Activated naive CD8-positive, alpha-beta T cell treated with anti-CD3 and anti-CD28 coated beads, Interleukin-2, amount 50 U/mL, for 16 hours (primary cell): ENCODE measurements around the gene CTLA4.

Experiments used
- DNase-seq: peaks from one replicate; pipeline ENCODE4 v3.0.0-alpha.2; 2020; ENCODE audit warnings: low read depth, low spot score

CTLA4 gene

DNA sequence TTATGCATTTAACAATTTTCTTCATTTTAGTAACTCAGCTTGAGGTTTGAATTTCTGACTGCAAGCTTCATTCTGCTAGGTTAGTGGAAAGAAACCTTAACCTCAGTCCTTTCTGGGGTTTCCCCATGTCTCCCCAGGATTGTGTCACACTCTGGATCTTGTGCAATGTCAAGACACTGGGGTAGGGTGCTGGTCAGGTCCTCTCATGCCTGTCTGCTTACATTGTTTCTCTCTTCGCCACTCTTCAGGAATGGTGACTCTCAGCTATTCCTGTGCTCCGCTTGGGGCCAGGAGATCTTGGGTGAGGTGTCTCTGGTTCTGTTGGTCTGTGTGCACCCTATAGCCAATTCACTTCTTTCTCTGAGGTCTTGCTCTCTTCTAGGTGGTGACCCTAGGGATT, 23.9 kb downstream of the CTLA4 start:
- DNase-seq: no peak

DNA sequence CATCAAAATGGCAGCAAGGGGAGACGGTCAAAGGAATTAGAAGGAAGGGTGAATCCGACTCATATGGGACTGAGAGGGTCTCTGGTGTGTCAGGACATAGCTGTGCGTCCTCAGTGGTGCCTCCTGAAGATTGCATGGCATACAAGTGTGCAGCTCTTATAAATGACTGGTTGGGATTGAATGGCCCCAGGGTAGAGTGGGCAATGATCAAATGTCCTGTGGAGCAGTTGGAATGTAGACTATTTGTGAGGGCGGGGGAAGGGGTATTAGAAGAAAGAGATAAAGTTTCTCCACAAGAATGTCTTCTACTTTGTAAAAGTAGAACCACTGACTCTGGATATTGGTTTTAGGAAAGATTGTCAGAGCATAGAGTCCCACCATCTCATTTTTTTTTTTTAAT, 24.6 kb downstream of the CTLA4 start:
- DNase-seq: no peak

DNA sequence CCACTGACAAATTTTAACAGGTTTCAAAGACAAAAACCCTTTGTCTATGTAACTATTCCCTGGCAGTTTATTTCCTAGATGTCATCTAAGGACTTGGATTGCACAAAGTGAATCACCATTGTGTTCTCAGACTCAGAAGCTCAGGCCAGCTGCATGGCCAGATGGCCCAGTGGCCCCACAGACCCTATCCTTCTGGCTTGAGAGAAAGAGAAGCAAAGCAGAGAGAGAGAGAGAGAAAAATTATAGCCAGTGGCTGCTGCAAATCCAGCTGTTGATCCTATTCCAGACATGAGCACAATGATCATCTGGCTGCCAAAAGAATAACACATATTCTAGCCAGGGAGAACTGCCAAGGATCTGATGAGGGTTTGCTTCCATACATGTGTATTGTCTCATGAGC, 25.8 kb downstream of the CTLA4 start:
- no peak for DNase-seq

DNA sequence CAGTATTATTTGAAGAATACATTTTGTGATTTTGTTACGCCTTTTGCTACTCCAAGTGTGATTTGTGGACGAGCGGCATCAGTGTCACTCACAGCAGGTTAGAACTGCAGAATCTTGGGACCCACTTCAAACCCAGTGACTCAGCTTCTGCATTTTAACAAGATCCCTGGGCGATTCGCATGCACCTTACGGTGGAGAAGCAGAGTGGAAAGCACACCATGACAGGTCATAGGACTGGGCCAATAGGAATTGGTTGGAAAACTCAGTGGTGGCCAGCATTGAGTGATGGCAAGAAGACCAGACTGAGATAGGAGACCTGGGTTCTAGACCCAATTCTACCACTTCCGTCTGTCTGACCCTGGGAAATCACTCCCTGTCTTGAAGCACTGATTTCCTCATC, 26.3 kb downstream of the CTLA4 start:
- DNase-seq: no peak

DNA sequence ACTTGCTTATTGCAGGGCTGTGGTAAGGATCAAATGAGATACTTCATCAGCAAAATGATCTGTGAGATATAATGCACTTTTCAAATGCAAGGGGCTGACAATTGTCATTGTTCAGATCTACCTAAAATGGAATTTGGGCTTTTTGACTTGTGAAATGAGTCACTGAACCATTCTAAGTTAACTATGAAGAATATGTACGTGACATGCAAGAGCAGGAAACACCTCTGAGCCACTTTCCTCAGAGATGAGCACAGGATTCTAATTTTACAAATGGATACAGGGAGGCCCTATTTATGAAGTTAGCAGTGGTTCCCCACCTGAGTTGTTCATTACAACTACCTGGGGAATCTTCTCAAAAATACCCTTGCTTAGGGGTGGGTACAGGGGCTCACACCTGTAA, 26.7 kb downstream of the CTLA4 start:
- DNase-seq: no peak

DNA sequence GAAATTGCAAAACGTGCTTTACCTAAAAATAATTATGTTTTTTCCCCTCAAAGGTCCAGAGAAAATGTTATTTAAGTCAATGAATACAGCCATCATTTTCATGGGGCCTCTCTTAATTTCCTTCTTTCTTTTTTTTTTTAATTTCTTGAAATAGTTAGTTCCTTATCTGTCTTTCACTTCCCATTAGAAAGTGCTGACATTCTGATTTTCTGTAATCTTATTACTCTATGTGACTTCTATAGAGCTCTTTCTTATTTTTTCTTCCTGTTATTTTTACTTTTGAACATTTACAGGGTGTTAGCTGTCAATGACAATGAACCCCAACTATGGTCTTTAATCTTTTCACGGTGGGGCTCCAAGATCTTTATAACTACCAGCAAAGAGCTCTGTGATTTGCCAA, 30.0 kb downstream of the CTLA4 start:
- DNase-seq: no peak

DNA sequence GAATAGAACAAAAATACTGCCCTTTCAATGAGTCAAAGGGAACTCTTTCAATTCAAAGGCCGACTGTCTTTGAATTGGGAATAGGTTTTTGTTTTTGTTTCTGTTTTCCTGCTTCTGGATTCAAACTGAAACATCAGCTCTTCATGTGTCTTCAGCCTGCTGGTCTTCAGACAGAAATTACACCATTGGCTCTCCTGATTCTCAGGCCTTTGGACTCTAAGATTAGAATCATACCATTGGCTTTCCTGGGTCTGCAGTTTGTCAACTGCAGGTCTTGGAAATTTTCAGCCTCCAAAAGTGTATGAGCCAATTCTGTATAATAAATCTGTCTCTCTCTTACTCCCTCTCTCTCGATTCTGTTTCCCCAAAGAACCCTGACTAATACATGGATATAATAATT, 31.1 kb downstream of the CTLA4 start:
- DNase-seq: no peak

DNA sequence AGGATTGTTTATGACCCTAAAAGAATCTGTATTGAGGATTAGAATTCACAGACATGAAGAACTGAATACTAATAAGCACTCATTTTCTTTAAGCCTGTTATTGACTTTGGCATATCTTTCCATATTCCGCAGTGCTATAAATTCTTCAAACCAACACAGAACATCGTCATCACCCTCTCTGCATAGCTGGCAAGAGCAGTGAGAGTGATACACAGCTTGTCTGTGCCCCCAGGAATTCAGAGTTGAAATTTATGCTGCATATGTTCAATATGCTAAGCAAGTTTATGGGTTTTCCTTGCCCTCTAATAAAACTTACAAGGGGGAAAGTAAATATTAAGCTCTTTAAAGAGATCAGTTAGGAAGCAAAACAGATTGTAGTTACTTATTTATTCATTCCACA, 32.7 kb downstream of the CTLA4 start:
- DNase-seq: no peak

DNA sequence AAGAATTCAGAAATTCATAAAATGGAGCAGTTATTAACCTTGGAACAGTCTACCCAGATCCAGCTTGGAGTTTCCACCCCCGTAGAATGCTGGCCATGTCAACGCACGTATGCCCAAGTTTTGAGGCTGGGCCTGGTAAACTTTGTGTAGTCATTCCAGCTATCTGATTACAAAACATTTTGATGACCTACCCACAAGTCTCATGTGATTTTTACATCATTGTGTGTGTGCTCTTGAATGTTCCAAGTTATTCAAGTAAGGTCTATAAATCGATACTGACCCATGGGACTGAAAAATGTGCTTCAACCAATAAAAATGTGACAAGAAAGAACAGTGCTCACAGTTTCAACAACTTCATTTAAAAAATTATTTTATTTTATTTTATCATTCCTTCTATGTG, 36.5 kb downstream of the CTLA4 start:
- DNase-seq: no peak

DNA sequence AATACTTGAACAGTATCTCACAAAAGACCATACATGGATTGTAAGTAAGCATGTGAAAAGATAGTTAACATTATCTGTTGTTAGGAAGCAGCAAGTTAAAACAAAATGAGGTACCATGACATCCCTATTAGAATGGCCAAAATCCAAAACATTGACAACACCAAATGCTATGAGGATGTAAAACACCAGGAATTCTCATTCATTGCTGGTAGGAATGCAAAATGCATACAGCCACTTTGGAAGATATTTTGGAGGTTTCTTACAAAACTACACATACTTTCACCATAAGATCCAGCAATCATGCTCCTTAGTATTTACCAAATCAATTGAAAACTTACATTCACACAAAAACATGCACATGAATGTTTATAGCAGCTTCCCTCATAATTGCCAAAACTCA, 38.1 kb downstream of the CTLA4 start:
- DNase-seq: no peak

DNA sequence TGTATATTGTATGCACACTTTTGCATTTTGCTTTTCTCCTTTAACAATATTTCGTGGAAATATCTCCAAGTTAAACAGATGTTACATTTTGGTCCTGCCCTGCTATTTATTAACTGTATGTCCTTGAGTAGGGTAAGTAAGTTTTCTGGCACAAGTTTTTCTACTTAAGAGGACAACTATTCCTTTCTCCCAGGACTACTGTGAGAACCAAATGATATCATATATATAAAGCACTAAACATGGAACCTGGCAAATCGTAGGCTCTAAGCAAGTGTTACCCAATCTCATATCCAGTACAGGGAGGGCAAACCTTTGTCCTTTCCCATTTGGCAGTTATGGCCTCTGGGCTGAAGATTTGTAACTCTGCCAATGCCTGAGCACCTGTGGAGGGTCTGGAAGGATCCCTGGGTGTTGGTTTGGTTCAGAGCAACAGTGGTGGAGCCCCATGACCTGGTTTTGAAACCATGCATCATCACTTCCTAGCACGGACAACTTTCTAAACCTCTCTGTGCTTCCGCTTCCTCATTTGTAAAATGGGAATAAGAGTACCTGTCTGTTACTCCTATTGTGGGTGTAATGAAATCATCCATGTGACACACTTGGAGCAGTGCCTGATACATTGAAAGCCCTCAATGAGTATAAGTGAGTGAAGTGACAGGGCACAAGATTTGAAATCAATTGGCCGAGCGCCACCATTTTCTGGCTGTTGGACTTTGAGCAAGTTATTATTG, 40.7 kb downstream of the CTLA4 start:
- DNase-seq: no peak

DNA sequence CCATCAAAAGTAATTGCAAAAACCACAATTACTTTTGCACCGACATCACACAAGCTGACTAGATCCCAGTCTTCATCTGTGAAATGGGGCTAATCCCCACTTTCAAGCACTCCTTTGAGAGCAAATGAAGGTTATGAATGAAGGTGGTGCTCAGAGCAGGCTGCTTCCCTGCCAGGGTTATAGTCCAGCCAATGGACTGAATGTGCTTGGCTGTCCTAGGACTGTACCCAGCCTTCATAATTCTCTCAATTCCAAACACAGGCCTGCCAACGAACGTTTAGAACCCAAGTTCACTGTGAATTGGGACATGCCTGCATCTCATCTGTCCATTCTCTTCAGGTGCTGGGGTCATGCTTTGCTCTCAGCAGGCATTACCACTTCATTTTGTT, 41.2 kb downstream of the CTLA4 start:
- DNase-seq: no peak

DNA sequence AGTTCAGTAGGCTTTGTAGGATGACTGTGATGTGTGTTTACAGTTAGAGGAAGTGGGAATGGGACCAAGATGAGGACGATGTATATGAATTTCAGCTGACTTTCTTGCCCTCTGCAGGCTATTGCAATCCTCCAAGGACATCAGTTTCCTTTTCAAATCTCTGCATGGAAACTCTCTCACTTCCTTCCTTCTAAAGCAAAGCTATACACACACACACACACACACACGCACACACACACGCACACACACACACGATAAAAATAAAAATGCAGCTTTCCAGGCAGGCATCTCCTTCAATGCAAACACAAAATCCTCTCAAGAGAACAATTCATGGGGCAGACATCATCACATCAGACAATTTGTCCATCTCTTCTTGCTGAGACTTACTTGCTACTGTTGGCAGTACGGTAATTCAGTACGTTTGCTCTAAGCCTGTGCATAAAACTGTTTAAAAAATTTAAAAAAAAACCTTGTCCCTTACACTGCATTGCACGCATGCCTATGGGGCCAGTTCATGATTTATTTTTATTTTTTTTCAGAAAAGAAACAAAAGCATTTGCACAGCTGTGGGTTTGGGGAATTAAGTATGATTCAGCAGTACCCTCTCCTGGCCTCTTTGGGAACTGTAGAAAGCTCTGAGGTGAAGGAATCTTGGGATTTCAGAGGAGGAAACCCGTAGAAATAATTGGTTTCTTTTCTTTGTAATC, 41.8 kb downstream of the CTLA4 start:
- no peak for DNase-seq

DNA sequence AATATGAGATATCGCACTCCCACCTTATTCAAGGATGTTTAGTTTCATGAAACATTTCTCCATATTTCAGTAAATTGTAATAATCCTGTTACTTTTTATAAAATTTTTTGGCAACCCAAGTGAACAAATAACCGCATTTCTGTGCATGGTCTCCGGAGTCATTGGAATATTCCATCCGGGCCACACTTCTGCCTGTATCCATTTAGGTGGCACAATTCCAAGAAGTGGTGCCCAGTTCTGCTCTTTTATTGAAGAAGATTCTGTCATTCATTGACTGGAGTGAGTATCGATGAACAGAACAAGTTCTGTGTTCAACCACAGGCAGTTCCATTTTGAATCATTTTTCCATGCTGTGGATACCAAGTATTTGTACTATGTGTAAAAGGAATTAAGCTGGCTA, 42.4 kb downstream of the CTLA4 start:
- DNase-seq: no peak

DNA sequence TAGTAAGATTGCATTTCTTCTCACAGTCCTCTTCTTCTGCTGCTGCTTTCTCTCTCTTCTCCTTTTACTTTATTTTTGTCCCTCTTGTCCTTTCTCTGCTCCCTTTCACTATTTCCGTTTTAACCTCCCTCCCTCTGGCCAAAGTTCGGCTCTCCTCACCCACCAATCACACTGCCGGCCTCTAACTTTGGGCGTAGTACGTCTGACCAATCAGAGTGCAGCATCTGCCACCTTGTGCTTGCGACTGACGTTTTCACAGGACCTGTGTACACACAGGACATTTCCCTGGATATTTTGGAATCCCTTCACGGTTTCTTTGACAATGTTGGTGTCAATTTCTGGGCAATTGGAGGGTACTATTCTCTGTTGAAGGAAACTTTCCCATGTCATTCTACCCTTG, 46.4 kb downstream of the CTLA4 start:
- no peak for DNase-seq

DNA sequence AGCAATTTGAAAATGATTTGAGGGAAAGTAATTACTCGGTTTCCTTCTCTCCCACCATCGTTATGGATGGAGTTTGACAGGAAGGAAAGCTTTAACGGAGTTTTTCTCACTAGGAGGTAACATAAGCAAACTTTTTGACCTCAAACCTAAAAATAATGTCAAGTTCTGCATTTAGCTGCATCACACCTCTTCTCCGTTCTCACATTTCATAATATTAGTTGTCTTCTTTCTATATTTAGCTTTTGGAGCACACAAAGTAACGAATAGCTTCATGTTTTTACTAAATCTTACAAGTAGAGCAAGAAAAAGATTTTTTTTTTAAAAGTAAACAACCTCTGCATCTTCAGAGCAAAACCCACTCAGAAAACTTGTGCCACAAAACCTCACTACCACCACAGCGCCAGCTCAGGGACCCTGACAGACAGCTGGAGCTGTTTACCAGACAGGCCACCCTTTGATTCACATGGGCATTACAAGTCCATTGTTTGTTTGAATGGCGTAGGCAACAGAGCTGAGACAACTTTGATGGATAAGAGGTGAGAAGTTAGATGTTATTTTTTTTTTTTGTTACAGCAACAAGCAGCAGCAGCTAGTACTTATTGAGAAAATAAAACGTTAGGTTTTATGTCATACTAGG, 47.1 kb downstream of the CTLA4 start:
- DNase-seq: no peak

DNA sequence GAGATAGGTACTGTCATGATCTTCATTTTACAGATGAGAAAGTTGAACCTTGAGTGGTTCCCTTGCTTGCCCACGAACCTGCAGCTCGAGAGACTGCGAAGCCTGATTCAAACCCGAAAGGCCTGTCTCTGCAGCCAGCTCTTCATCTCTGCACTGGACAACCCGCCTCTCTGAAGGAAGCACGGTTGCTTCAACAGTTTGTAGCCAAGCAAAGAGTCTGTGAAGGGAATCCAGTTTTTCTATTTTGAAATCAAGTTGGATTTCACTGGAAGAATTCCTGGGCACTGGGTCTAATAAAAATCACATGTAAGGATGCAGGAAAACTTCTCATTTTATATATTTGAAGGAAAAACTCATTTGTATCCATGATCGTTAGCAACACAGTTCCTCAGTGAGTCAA, 47.7 kb downstream of the CTLA4 start:
- DNase-seq: no peak

DNA sequence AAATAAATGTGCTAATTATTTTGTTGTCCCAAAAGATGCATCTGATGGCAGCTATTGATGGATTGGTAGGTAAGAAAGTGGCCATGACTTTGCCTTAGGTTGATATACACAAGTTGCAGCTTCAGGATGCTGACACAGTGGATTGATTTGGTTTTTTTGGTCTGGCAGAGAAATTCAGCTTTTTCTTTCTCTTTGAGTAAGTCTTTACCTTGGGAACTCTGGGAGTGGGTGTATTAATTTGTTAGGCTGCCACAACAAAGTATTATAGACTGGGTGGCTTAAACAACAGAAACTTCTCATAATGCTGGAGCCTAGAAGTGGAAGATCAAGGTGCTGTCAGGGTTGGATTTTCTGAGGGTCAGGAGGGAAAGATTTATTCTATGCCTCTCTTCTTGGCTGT, 49.2 kb downstream of the CTLA4 start:
- no peak for DNase-seq

DNA sequence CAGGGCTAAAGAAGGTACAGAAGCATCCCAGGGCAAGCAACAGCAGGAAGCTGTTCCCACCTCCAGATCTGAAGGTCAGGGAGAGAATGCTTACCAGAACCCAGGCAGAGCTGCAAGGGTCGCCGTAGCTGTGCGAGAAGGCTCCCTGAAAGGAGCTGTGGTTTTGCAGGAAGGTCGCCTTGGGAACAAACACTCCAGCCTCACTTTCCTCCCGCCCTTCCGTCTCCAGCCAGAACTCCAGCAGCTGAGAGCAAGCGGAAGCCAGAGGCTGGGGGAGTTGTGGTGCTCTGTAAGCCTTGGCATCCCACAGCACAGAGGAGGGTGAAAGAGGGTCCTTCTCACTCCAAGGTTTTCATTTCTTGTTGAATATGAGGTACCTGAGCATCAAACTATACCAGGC, 50.7 kb downstream of the CTLA4 start:
- DNase-seq: no peak

DNA sequence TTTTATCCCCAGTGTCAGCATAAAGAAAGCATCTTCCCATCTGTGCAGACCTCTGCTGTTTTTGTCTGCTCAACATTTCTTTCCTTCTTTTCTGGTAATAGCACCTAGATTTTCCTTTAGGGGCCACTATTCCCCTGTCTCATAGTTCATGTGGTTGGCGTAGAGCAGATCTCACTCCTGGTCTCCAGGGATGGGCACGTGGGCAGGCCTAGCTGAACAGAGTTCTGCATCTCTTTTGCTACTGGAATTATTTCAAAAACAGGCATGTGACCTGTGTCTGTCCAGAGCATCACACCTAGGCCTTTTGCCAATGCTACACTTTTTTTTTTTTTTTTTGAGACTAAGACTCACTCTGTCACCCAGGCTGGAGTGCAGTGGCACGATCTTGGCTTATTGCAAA, 51.3 kb downstream of the CTLA4 start:
- DNase-seq: no peak
